Kidney tubule cell (primary cell): ENCODE results near the gene TMEM270.
A peak's percentile ranks its signal among the peaks of the same experiment; 100 is the strongest.
"Not testable (repeated sequence)": the region's sequence is repeated elsewhere in the genome, so short reads cannot be mapped to it uniquely, and the experiment has no call there.

Experiments
- DNase-seq: peaks from one replicate; pipeline ENCODE4 v3.0.0-alpha.2; 2018; ENCODE audit warnings: low spot score

Gene TMEM270

GRCh38 chr7:73832806-73833205, 28.2 kb upstream of the TMEM270 start:
- DNase-seq: no peak

- DNase-seq: peak; percentile 86
Measured at GRCh38 chr7:73833251-73833919, 27.6 kb upstream of the TMEM270 start.

GRCh38 chr7:73834626-73835191, 26.2 kb upstream of the TMEM270 start:
- no peak for DNase-seq

GRCh38 chr7:73837167-73837566, 23.8 kb upstream of the TMEM270 start:
- DNase-seq: not testable (repeated sequence)

- peak; percentile 53 for DNase-seq
Measured at GRCh38 chr7:73838642-73839041, 22.3 kb upstream of the TMEM270 start.

- no peak for DNase-seq
Measured at GRCh38 chr7:73839290-73839689, 21.7 kb upstream of the TMEM270 start.

DNA sequence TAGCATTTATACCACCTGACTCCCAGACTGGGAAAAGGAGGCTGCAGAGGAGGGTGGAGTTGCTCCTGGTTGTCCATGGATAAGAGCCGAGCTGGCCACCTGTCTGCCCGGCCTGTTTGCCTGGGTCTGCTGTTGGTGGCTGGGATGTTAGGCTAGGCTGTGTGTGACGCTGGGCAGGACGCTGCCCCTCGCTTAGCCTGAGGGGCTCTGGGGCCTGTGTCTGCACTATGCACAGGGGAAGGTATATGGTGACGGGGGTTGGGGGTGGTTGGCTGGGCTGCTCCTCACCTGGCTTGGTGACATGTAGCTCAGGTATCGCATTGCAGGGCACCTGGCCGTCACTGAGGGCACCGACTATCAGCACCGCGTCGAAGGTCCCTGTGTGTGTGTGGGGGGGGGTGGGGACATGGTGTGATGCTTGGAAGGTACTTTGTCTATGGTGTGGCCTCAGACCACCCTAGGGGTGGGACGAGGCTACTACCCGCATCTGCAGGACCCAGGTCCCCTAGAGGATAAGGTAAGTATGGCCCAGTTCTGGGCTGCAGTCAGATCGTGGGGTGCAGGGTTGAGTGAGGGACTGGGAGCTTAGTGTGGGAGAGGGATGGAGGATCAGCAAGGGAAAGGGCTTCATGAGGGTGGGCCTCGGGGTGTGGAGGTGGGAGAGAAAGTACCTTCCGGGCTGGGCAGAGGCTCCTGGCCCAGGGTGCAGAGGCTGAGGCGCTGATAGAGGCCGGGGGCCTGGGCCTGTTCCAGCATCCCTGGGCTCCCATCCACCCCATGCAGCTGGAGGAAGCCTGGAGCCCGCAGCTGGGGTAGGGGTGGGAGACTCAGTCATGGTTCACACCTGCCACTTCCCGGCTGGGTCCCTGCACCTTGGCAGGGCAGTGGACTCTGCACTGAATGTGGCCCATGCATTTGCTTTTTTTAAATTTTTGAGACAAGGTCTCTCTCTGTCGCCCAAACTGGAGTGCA, 20.9 kb upstream of the TMEM270 start:
- DNase-seq: no peak

DNA sequence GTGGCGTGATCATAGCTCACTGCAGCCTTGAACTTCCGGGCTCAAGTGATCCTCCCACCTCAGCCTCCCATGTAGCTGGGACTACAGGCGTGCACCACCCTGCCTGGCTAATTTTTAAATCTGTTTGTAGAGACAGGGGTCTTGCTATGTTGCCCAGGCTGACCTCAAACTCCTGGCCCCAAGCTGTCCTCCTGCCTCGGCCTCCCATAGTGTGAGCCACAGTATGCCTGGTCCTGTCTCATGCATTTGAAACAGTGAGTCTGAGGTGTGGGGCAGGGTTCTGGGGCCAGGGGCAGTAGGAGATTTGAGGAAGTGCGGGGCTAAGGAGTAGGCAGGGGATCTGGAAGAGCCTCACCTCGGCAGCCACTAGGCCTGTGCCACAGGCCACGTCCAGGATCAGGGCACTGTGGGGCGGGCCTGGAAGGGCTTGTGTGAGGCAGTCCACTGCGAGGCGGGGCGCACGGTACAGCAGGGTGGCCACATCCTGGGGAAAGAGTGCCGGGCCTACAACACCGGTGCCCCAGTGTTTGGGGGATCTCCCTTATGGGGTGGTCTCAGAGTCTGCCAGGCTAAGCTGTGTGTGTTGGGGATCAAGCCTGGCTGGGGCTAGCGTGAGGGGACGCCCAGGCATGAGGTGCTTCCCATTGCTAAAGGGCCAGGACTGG, 20.1 kb upstream of the TMEM270 start:
- no peak for DNase-seq

GRCh38 chr7:73841689-73842066, 19.3 kb upstream of the TMEM270 start:
- DNase-seq: peak; percentile 44

GRCh38 chr7:73842067-73842976, 18.6 kb upstream of the TMEM270 start, which contains the start of gene METTL27:
TSS of gene METTL27 (minus strand) at chr7:73842516. CDS start at chr7:73842140, 376 bp downstream.
- DNase-seq: peak; percentile 94

DNA sequence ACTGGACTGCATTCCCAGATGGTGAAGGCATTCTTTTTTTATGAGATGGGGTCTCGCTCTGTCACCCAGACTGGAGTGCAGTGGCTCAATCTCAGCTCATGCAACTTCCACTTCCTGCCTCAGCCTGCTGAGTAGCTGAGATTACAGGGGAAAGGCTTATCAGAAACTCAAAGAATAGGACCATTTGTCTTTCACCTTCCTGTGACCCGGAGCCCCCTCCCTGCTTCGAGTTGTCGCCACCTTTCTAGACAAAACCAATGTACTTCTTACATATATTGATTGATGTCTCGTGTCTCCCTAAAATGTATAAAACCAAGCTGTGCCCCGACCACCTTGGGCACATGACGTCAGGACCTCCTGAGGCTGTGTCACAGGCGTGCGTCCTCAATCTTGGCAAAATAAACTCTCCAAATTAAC, 16.8 kb upstream of the TMEM270 start:
- no peak for DNase-seq

DNA sequence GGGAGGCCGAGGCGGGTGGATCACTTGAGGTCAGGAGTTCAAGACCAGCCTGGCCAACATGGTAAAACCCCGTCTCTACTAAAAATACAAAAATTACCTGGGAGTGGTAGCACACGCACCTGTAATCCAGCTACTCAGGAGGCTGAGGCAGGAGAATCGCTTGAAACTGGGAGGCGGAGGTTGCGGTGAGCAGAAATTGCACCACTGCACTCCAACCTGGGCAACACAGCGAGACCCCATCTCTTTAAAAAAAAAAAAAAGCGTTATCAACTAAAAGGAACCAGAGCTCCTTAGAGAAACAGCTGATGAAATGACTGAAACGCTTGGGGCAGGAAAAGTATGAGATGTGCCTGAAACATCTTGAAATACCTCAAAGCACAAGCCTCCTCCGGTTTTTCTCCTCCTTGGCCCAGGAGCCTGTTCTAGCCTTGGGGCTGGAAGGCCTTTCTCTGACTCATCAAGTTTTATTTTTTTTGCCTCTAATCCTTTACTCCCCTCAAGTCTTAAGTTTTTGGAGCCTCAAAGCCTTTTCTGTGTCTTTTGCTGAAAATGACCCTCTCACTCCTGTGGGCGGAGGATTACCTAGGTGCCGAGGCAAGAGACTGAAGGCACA, 16.0 kb upstream of the TMEM270 start:
- peak; percentile 45 for DNase-seq

DNA sequence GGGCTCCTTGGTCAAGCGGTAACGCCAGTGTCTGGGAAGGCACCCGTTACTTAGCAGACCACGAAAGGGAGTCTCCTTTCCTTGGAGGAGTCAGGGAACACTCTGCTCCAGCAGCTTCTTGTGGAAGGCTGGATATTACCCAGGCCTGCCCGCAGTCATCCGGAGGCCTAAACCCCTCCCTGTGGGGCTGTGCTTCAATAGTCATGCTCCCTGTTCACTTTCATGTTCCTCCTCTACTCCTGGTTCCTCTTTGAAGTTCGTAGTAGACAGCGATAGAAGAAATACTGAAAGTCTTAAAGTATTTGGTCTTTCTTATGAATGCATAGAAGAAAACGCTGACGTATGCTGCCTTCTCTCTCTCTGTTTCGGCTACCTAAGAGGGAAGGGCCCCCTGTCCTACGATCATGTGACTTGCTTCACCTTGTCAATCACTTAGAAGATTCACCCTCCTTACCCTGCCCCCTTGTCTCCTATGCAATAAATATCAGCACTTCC, 15.2 kb upstream of the TMEM270 start:
- peak; percentile 51 for DNase-seq

DNA sequence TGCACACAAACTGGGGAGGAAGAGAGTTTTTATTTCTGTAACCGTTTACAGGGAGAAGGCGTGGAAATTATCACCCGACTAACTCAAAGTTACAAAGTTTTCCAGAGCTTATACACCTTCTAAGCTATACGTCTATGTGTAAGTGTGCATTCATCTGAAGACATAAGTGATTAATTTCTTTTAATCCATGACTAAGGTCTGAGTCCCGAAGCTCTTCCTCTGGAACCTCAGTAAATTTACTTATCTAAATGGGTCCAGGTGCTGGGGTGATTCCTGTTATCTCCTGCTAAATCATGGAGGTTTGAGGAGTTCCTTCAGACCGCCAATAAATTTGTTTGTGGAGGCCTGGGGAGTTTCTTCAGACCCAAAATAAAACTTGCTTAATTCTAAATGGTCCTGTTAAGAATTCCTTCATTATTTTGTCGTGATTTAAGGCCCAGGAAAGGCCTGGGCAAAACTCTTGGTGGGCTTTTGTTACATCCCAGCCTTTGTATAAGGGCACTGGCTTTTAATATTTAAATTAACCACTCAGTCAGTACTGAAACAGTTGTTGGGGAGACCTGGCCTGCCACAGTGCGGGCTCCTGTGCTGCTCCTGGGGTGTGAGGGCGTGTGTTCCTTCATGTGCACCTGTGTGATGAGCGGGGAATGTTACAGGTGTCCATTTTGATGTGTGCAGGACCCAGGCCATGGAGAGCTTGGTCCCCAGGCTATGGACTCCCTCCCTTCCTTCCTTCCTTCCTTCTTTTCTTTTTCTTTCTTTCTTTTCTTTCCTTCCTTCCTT, 12.8 kb upstream of the TMEM270 start:
- DNase-seq: peak; percentile 32

- peak; percentile 98 for DNase-seq
Measured at GRCh38 chr7:73850781-73851207, 10.2 kb upstream of the TMEM270 start.

- DNase-seq: peak; percentile 99
Measured at GRCh38 chr7:73851410-73852338, 9.3 kb upstream of the TMEM270 start.

DNA sequence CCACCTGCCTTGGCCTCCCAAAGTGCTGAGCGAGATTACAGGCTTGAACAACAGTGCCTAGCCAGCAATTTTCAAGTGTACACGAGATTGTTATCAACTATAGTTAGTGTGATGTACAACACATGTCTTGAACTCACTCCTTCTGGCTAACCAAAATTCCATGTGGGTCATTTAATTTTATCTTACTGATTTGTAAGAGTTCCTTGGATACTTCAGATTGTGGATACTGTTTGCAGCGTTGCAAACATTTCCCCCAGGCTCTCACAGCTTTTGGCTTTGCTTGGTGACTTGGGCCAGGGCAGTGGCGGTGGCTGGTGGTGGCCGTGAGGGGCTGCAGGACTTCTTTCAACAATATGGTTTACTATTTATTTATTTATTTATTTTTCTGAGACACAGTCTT, 8.5 kb upstream of the TMEM270 start:
- no peak for DNase-seq

- DNase-seq: no peak
Measured at GRCh38 chr7:73856941-73857340, 4.0 kb upstream of the TMEM270 start.
